ENCODE measurements around the gene NCR3LG1. TPM values are rescaled to one million over a fixed set of nuclear protein-coding genes. Genes with fewer than 3 reads are reported as not detected.
A peak's percentile ranks its signal among the peaks of the same experiment; 100 is the strongest.

NCR3LG1 gene
- total RNA-seq, 1 donor from 2014 or later = 0.80 TPM

DNA sequence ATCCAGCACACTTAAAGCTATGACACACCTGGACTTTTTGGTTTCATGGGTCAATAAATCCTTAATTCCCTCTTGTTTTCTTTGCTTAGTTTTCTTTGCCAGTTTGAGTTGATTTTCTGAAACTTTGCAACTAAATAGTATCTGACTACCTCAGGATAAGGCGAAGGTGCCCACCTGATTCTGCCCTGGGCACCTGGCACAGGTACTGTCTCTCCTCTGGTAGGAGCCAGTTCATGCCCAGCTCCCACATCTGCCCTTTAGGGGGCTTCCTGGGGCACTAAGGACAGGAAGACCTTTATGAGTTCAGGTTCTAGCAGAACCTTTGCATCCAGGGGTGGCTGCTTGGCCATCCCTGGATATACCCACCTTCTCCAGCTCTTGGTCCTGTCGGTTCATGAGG lies 56.4 kb downstream of the NCR3LG1 start:
- TF ChIP-seq, protein P1, sequence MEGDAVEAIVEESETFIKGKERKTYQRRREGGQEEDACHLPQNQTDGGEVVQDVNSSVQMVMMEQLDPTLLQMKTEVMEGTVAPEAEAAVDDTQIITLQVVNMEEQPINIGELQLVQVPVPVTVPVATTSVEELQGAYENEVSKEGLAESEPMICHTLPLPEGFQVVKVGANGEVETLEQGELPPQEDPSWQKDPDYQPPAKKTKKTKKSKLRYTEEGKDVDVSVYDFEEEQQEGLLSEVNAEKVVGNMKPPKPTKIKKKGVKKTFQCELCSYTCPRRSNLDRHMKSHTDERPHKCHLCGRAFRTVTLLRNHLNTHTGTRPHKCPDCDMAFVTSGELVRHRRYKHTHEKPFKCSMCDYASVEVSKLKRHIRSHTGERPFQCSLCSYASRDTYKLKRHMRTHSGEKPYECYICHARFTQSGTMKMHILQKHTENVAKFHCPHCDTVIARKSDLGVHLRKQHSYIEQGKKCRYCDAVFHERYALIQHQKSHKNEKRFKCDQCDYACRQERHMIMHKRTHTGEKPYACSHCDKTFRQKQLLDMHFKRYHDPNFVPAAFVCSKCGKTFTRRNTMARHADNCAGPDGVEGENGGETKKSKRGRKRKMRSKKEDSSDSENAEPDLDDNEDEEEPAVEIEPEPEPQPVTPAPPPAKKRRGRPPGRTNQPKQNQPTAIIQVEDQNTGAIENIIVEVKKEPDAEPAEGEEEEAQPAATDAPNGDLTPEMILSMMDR (IDR thresholded peaks at IDR 0.05; ENCODE audit: borderline replicate concordance) = no peak
- intact Hi-C loops (cut with micrococcal nuclease) = no loop called here
- Histone ChIP-seq H3K4me1 (peaks cover 33% of the 10 kb centered on the region), H3K27me3 (ENCODE audit: low read depth) (no peaks in the 10 kb centered on the region), H3K9me3 (replicated peaks) (no peaks in the 10 kb centered on the region), H3K36me3 (no peaks in the 10 kb centered on the region), H3K4me3 (no peak overlapping the region), H3K27ac (replicated peaks) (no peak overlapping the region)
- no peak for DNase-seq

DNA sequence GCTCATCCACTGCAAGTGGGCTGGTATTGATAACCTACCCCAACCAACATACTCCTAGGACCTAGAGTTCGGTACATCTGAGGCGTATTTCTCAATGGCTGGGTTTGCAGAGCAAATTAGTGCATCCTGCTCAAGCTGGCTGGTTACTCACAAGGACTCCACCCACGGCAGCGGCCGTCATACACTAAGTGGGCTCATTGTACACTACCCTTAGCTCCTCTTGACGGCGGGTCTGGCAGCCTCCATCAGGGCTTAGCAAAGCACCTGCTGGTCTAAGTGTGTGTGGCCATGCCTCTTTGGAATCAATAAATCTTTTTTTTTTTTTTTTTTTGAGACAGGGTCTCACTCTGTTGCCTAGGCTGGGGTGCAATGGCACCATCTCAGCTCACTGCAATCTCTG lies 57.0 kb downstream of the NCR3LG1 start:
- no peak for DNase-seq
- TF ChIP-seq, protein P1 (IDR thresholded peaks at IDR 0.05; ENCODE audit: borderline replicate concordance) = no peak
- intact Hi-C loops (cut with micrococcal nuclease) = no loop called here
- H3K36me3 ChIP-seq = no peaks in the 10 kb centered on the region
- no peak overlapping the region for H3K4me3 ChIP-seq
- H3K27ac ChIP-seq (replicated peaks) = no peak overlapping the region
- no peaks in the 10 kb centered on the region for H3K27me3 ChIP-seq (ENCODE audit: low read depth)
- peaks cover 33% of the 10 kb centered on the region for H3K4me1 ChIP-seq
- H3K9me3 ChIP-seq (replicated peaks) = no peaks in the 10 kb centered on the region

DNA sequence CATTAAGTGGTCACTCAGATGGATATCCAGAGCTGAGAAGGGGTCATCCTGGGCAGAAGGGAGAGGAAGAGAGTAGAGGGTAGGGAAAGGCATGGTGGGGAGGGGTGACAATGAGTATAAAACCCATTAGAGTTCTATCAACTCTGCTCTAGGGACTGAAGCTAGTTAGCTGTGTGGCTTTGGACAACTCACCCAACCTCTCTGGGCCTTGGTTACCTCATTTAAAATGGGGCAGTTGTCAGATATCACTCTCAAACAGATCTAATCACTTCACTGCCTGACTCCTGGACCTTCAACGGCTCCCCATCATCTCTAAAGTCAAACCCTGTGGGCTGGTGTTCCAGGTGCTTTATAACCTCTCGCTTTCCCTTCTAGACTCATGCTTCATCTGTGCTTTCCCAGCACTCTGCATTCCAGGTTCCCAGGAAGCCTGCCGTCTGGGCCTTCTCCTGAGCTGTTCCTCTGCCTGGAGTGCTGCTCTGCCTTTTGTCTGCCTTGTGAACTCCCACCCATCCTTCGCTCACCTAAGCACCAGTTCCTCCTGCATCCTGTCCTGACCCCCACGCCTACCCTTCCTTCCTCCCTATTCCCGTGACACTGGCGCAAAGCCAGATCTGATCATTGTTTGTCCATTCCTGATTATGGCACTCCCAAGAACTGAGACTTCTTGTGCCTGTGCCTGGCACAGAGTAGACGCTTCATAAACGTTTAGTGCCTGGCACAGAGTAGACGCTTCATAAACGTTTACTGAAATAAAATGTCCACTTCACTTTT lies 59.2 kb downstream of the NCR3LG1 start:
- peak overlapping the region; percentile 56 for H3K27ac ChIP-seq (replicated peaks)
- H3K4me3 ChIP-seq = no peak overlapping the region
- H3K27me3 ChIP-seq (ENCODE audit: low read depth) = no peaks in the 10 kb centered on the region
- H3K36me3 ChIP-seq = no peaks in the 10 kb centered on the region
- TF ChIP-seq, protein P1 (IDR thresholded peaks at IDR 0.05; ENCODE audit: borderline replicate concordance) = no peak
- H3K4me1 ChIP-seq = peaks cover 29% of the 10 kb centered on the region
- no peaks in the 10 kb centered on the region for H3K9me3 ChIP-seq (replicated peaks)
- intact Hi-C loops (cut with micrococcal nuclease) = no loop called here
- DNase-seq = no peak

GRCh38 chr11:17411418-17411817 lies 59.8 kb downstream of the NCR3LG1 start:
- H3K36me3 ChIP-seq = no peaks in the 10 kb centered on the region
- peaks cover 27% of the 10 kb centered on the region for H3K4me1 ChIP-seq
- intact Hi-C loops (cut with micrococcal nuclease) = no loop called here
- no peak for DNase-seq
- H3K4me3 ChIP-seq = no peak overlapping the region
- no peaks in the 10 kb centered on the region for H3K27me3 ChIP-seq (ENCODE audit: low read depth)
- H3K9me3 ChIP-seq (replicated peaks) = no peaks in the 10 kb centered on the region
- TF ChIP-seq, protein P1 (IDR thresholded peaks at IDR 0.05; ENCODE audit: borderline replicate concordance) = no peak
- H3K27ac ChIP-seq (replicated peaks) = peak overlapping the region; percentile 56

- peaks cover 21% of the 10 kb centered on the region for H3K4me1 ChIP-seq
- TF ChIP-seq, protein P1 (IDR thresholded peaks at IDR 0.05; ENCODE audit: borderline replicate concordance) = no peak
- peaks cover 1% of the 10 kb centered on the region for H3K27me3 ChIP-seq (ENCODE audit: low read depth)
- intact Hi-C loops (cut with micrococcal nuclease) = no loop called here
- H3K27ac ChIP-seq (replicated peaks) = no peak overlapping the region
- no peak overlapping the region for H3K4me3 ChIP-seq
- no peaks in the 10 kb centered on the region for H3K9me3 ChIP-seq (replicated peaks)
- no peaks in the 10 kb centered on the region for H3K36me3 ChIP-seq
- DNase-seq = no peak
Measured at GRCh38 chr11:17412488-17413180, 61.0 kb downstream of the NCR3LG1 start.
